ENCODE data around the gene WDR33.
"Not testable (repeated sequence)": the region's sequence is repeated elsewhere in the genome, so short reads cannot be mapped to it uniquely, and the experiment has no call there.

The WDR33 gene

DNA sequence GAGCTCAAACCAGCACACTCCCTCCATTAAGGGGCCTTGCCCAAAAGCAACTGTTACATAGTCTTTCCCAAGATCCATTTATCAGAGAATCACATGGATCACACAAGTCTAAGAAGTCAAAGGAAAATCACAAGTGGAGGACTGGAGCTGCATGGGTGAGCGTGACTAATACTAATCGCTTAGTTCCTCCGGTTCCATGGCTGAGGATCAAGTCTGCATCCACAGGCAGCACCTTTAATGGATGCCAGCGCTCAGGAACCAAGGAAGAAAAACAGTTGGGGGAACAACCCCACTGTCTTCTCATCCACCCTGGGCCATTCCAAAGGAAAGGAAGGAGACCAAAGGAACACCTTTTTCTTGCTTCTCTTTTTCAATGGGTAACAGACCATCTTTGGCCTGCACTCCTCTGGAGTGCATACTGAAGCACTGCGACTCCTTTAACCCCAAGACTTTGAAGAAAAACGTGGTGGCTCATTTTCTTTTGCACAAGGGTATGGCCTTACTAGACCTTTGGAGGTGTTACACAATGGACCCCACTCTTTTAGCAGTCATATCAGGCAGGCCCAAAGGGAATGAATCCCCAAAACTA, 9.2 kb upstream of the WDR33 start:
- H3K27ac ChIP-seq, result no peak overlapping the region
- no peak for TF ChIP-seq ZFX (IDR thresholded peaks at IDR 0.05)
- TF ChIP-seq, protein P1, sequence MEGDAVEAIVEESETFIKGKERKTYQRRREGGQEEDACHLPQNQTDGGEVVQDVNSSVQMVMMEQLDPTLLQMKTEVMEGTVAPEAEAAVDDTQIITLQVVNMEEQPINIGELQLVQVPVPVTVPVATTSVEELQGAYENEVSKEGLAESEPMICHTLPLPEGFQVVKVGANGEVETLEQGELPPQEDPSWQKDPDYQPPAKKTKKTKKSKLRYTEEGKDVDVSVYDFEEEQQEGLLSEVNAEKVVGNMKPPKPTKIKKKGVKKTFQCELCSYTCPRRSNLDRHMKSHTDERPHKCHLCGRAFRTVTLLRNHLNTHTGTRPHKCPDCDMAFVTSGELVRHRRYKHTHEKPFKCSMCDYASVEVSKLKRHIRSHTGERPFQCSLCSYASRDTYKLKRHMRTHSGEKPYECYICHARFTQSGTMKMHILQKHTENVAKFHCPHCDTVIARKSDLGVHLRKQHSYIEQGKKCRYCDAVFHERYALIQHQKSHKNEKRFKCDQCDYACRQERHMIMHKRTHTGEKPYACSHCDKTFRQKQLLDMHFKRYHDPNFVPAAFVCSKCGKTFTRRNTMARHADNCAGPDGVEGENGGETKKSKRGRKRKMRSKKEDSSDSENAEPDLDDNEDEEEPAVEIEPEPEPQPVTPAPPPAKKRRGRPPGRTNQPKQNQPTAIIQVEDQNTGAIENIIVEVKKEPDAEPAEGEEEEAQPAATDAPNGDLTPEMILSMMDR (conservative IDR thresholded peaks at IDR 0.05), result no peak

DNA sequence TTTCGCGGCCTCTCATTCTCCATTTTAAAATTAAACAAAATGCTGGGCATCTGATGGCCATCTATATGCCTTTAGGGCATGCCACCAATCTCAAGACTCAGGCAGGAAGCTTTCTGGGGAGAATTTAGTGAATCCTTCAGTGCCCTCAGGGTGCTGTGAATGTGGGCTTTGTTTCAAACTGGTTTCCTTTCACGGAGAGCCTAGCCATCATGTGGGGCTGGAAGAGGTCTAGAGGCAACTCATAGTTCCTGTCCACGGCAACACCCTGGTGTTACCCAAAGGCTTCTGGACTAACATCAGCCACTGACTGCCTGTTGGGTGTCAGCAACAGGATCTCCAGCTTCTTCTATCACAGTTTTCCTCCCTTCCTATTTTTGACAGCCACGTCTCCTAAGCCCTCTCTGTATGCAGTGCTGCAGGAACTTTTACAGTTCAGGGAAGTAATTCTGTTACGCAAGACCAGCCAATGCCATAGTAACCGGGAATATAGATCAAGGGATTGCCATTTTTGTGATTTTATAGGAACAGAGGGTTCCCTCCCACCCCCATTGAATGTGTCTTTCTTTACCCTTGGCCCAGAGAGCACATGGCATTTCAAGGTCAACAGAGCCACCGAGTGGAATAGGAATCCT, 7.9 kb upstream of the WDR33 start:
- TF ChIP-seq ZFX (IDR thresholded peaks at IDR 0.05), result no peak
- TF ChIP-seq, protein P1 (conservative IDR thresholded peaks at IDR 0.05), result no peak
- no peak overlapping the region for H3K27ac ChIP-seq

DNA sequence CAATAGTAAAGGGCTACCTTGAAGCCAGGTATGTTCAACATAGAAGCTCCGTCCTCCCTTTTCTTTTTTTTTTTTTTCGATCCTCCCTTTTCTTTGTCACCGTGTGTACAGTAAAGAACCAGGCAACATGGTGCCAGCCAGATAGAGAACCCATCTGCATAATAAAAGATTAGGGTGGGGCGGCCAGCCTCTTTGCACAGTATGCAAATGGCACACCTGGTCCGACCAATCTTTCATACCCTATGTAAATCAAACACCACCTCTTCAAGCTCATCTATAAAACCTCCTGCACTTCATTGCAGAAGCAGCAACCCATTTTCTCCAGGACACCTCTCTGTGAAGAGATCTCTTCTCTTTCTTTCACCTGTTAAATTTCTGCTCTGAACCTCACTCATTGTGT, 7.3 kb upstream of the WDR33 start:
- no peak for TF ChIP-seq ZFX (IDR thresholded peaks at IDR 0.05)
- TF ChIP-seq, protein P1 (conservative IDR thresholded peaks at IDR 0.05), result no peak
- H3K27ac ChIP-seq, result no peak overlapping the region

DNA sequence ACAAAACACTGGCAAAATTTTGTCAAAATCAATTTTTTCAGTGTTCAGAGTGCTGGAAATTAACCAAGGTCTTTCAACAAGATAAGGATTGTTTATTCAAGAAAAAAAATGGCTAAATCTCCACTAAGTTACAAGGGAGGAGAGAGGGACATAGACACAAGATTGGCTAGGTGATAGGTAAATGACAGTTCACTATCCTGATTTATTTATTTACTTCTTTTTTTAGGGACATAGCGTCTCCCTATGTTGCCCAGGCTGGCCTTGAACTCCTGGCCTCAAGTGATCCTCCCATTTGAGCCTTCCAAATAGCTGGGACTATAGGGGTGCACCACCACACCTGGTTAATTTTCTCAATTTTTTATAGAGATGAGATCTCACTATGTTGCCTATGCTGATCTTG, 3.7 kb upstream of the WDR33 start:
- no peak overlapping the region for H3K27ac ChIP-seq
- TF ChIP-seq, protein P1 (conservative IDR thresholded peaks at IDR 0.05), result no peak
- no peak for TF ChIP-seq ZFX (IDR thresholded peaks at IDR 0.05)

DNA sequence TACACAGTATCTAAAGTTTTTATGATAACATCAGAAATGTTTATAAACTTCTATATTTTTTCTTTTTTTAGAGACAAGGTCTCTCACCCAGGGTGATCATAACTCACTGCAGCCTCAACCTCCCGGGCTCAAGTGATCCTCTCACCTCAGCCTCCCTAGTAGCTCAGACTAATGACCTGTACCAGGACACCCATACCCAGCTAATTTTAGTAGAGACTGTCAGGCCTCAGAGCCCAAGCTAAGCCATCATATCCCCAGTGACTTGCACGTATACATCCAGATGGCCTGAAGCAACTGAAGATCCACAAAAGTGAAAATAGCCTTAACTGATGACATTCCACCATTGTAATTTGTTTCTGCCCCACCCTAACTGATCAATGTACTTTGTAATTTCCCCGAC, 1.5 kb upstream of the WDR33 start:
- not testable (repeated sequence) for H3K27ac ChIP-seq

DNA sequence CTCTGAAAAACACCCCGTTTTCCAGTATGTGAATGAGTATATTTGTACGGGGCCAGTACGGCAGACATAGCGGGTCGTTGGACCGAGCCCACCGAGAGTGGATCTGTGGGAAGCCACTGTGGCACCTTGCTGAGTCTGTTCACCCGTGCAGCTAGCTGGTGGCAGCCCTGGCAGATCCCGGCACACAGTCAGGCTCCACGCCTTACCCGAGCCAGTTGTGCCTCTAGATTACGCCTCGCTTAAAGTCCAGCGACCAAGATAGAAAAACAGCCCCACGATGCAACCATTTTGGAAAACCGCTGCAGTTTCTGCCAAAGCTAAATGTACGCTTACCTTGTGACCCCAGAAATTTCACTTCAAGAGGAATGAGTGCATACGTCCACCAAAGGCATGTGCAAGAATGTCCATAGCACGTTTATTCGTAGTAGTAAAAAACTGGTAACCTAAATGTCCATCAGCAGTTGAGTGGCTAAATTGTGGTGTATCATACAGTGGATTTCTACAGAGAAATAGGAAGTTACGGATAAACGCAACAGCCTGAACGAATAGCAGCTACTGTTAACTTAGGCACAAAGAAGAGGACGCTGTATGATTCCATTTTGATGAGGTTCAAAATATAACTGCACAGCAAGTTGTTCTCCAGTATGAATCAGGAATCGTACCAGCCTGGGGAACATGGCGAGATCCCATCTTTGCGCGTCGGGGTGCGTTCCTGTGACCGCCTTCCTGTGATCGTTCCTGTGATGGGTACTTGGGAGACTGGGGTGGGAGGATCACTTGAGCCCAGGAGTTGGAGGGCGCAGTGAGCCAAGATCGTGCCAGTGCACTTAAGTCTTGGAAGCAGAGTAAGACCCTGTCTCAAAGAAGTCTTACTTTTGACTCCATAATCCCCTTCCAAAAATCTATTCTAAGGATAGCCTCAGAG, 688 bp upstream of the WDR33 start:
- TF ChIP-seq, protein P1 (conservative IDR thresholded peaks at IDR 0.05), result no peak
- TF ChIP-seq ZFX (IDR thresholded peaks at IDR 0.05), result no peak
- peak overlapping the region; percentile 88 for H3K27ac ChIP-seq

DNA sequence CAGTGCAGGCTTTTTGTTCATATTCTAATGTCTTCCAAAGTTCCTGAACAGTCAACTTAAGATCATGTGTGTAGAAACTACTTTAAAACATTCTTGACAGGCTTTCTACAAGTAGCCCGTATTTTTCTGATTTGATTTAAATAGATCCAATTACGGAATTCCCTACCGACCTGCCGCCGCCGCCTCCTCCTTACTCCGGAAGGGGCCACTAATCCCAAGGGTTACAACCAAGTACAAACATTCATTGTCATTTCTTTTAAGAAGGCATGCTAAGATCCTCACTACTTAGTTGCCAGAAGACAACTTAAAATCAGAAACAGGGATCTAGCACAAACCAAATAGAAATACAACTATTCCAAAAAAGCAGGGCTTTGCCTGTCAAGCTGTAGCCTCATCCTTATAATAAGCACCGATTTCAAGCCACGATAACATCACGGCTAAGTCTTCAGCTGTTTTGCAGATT, 784 bp downstream of the WDR33 start:
- H3K27ac ChIP-seq, result peak overlapping the region; percentile 88
- TF ChIP-seq ZFX (IDR thresholded peaks at IDR 0.05), result no peak
- TF ChIP-seq, protein P1 (conservative IDR thresholded peaks at IDR 0.05), result no peak
